Measurements from ENCODE around the gene MAPK12.
A peak's percentile ranks its signal among the peaks of the same experiment; 100 is the strongest.

GRCh38 chr22:50250555-50251476 lies 10.7 kb downstream of the MAPK12 start, which contains the start of gene HDAC10:
- TF ChIP-seq CTCF (IDR thresholded peaks at IDR 0.05 in 8 of 11, conservative IDR thresholded peaks at IDR 0.05 in 3 of 11) (peak in 1 of 11 experiments; percentile 26), POLR2A (IDR thresholded peaks at IDR 0.05) (peak in 2 of 3 donors; percentile 22 to 25)
